Hepatocyte (in vitro differentiated cells): ENCODE results near the gene ROR1. TPM values are rescaled to one million over a fixed set of nuclear protein-coding genes. Genes with fewer than 3 reads are reported as not detected.

ENCODE experiments used
- DNase-seq: peaks from one replicate; pipeline ENCODE4 v3.0.0-alpha.2; 2016; ENCODE audit warnings: low spot score
- H2AFZ ChIP-seq: fragments of 200-600 bp; sonication (generic); 2 replicates; pipeline ENCODE4 v1.6.0; 2016; ENCODE audit warnings: antibody characterized with exemption, mild to moderate bottlenecking
- H3K27ac ChIP-seq: fragments of 200-600 bp; sonication (generic); 2 replicates; pipeline ENCODE4 v1.5.1; 2016; ENCODE audit warnings: mild to moderate bottlenecking
- H3K27me3 ChIP-seq: fragments of 200-600 bp; sonication (generic); 2 replicates; pipeline ENCODE4 v1.6.1; 2016
- H3K36me3 ChIP-seq: fragments of 200-600 bp; sonication (generic); replicated peaks from 2 replicates; pipeline ENCODE4 v1.5.1; 2016; ENCODE audit warnings: low read depth; ENCODE audit not compliant: insufficient read depth
- H3K4me1 ChIP-seq: fragments of 200-600 bp; sonication (generic); 2 replicates; pipeline ENCODE4 v1.5.1; 2016; ENCODE audit warnings: mild to moderate bottlenecking, moderate library complexity; ENCODE audit not compliant: insufficient read depth
- H3K4me2 ChIP-seq: fragments of 200-600 bp; sonication (generic); 2 replicates; pipeline ENCODE4 v1.6.0; 2016
- H3K4me3 ChIP-seq: fragments of 200-600 bp; sonication (generic); 2 replicates; pipeline ENCODE4 v1.5.1; 2016; ENCODE audit warnings: mild to moderate bottlenecking
- H3K79me2 ChIP-seq: fragments of 200-600 bp; sonication (generic); 2 replicates; pipeline ENCODE4 v1.6.0; 2017; ENCODE audit warnings: mild to moderate bottlenecking
- H3K9me2 ChIP-seq: fragments of 200-600 bp; sonication (generic); replicated peaks from 2 replicates; pipeline ENCODE4 v1.6.0; 2017; ENCODE audit warnings: mild to moderate bottlenecking; ENCODE audit not compliant: insufficient read depth
- H3K9me3 ChIP-seq: fragments of 200-600 bp; sonication (generic); 2 replicates; pipeline ENCODE4 v1.5.1; 2016; ENCODE audit warnings: low read depth, mild to moderate bottlenecking
- H4K20me1 ChIP-seq: fragments of 200-600 bp; sonication (generic); 2 replicates; pipeline ENCODE4 v1.6.0; 2016; ENCODE audit warnings: mild to moderate bottlenecking; ENCODE audit not compliant: insufficient read depth, poor library complexity, severe bottlenecking
- EZH2 ChIP-seq: fragments of 200-600 bp; sonication (generic); IDR thresholded peaks from 2 replicates; pipeline ENCODE4 v1.6.1; 2016; ENCODE audit warnings: antibody characterized with exemption, mild to moderate bottlenecking, borderline replicate concordance
- EZH2phosphoT487 ChIP-seq: fragments of 200-600 bp; sonication (generic); IDR thresholded peaks from one replicate; pipeline ENCODE4 v1.6.1; 2018; ENCODE audit warnings: antibody characterized with exemption, mild to moderate bottlenecking, low read depth, moderate library complexity; ENCODE audit not compliant: unreplicated experiment, severe bottlenecking
- WGBS: methylation state at CpG from one replicate; pipeline ENCODE4 v1.1.6; 2016; ENCODE audit warnings: low lambda C conversion rate; ENCODE audit errors: missing lambda C conversion rate; 5-methylcytosine and 5-hydroxymethylcytosine counted together
- polyA plus RNA-seq: library from polyadenylated mRNA; unstranded; fragments of >200 nt; fragmentation: Nextera tagmentation; extraction: Ambion mirVana; gene quantifications from 2 replicates; pipeline ENCODE4 v1.2.1, GENCODE V29; 2016
- total RNA-seq: library from RNA; depleted of rRNA; stranded (reverse); fragments of >200 nt; gene quantifications from 2 replicates; pipeline ENCODE4 v1.2.3, GENCODE V29; 2014
- TF ChIP-seq, protein P1 (sequence below): fragments of 200-600 bp; sonication (generic); IDR thresholded peaks from 2 replicates; pipeline ENCODE4 v1.5.1; 2016; ENCODE audit warnings: antibody characterized with exemption, mild to moderate bottlenecking; ENCODE audit not compliant: poor library complexity

ROR1 gene
- total and polyA plus RNA-seq, 2 experiments from 2014 or later: 16.4 to 27.7 TPM

DNA sequence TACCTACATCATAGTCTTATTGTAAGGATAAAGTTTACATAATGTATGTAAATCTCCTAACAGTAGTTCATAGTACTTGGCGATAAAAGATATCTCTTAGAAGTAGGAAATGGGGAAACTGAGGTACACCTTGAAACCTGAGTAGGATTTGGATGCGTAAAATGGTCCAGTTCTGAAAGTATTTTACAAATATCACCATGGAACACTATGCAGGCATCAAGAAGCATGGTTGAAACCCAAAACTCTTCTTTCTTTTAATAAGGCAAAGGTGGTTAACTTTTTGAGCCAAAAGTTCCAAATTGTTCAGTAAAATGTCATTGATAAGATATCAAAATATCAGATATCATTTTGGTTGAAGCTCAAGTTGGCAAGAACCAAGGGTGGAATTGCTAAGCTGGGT, 46.0 kb downstream of the ROR1 start:
- no peaks in the 10 kb centered on the region for H3K36me3 ChIP-seq
- H2AFZ ChIP-seq: no peak overlapping the region
- no peaks in the 10 kb centered on the region for H3K27me3 ChIP-seq
- no peaks in the 10 kb centered on the region for H3K9me2 ChIP-seq
- H3K9me3 ChIP-seq: no peaks in the 10 kb centered on the region
- WGBS: 98% methylated on average over 2 of the region's 2 CpGs
- H3K27ac ChIP-seq: no peak overlapping the region
- H3K4me2 ChIP-seq: no peak overlapping the region
- H3K4me3 ChIP-seq: no peak overlapping the region
- peaks cover 4% of the 10 kb centered on the region for H4K20me1 ChIP-seq
- peaks cover 86% of the 10 kb centered on the region for H3K79me2 ChIP-seq
- H3K4me1 ChIP-seq: peaks cover 23% of the 10 kb centered on the region
- TF ChIP-seq EZH2phosphoT487: no peak
- TF ChIP-seq EZH2: no peak
- TF ChIP-seq, protein P1, sequence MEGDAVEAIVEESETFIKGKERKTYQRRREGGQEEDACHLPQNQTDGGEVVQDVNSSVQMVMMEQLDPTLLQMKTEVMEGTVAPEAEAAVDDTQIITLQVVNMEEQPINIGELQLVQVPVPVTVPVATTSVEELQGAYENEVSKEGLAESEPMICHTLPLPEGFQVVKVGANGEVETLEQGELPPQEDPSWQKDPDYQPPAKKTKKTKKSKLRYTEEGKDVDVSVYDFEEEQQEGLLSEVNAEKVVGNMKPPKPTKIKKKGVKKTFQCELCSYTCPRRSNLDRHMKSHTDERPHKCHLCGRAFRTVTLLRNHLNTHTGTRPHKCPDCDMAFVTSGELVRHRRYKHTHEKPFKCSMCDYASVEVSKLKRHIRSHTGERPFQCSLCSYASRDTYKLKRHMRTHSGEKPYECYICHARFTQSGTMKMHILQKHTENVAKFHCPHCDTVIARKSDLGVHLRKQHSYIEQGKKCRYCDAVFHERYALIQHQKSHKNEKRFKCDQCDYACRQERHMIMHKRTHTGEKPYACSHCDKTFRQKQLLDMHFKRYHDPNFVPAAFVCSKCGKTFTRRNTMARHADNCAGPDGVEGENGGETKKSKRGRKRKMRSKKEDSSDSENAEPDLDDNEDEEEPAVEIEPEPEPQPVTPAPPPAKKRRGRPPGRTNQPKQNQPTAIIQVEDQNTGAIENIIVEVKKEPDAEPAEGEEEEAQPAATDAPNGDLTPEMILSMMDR: no peak
- DNase-seq: no peak

DNA sequence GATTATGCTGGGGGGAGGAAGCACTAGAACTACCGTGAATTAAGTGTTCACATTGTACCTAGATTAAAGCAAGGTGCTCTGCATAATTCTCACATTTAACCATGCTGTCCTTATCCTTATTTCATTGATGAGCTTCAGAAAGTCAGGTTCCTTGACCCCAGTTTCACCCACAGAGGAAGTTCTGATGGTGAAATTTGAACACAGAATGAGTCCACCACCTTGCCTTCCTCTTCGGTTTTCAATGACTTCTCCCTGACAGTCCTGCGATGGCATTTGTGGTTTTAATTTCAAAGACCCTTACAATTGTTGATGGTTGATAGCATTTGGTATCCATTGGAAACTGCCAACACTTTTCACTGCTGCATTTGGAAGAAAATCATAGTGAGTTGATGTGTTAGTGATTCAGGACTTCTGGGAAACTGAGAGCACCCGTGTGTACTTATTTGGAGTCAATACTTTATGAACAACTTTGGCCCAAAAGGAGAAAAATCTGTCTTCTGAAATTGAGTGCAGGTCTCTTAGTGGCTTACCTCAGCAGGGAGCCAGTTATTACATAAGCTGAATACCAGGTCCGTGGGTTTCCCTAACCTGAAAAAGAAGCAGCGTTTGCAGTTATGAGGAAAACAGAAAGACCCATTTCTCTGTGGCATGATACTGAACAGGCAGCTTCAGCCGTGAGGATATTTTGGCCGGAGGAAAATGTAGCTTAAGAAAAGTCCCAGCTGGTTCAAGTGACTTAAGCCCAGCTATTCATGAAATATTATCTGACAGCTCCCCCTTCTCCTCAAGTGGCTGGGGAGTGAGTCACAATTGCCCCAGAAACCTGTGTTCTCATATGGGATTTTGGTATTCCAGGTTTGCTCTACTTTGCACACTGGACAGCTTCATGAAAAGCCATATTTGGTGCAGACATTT, 47.5 kb downstream of the ROR1 start:
- Histone ChIP-seq H3K4me2 (peak overlapping the region; percentile 51), H3K4me1 (peaks cover 23% of the 10 kb centered on the region), H4K20me1 (peaks cover 4% of the 10 kb centered on the region), H3K9me2 (no peaks in the 10 kb centered on the region), H3K4me3 (no peak overlapping the region), H3K27me3 (no peaks in the 10 kb centered on the region), H3K27ac (no peak overlapping the region), H3K36me3 (no peaks in the 10 kb centered on the region), H3K79me2 (peaks cover 84% of the 10 kb centered on the region), H3K9me3 (no peaks in the 10 kb centered on the region), H2AFZ (no peak overlapping the region)
- WGBS: 73% methylated on average over 8 of the region's 8 CpGs
- DNase-seq: peak; percentile 21
- TF ChIP-seq, protein P1: no peak
- TF ChIP-seq EZH2phosphoT487 (no peak), EZH2 (no peak)

DNA sequence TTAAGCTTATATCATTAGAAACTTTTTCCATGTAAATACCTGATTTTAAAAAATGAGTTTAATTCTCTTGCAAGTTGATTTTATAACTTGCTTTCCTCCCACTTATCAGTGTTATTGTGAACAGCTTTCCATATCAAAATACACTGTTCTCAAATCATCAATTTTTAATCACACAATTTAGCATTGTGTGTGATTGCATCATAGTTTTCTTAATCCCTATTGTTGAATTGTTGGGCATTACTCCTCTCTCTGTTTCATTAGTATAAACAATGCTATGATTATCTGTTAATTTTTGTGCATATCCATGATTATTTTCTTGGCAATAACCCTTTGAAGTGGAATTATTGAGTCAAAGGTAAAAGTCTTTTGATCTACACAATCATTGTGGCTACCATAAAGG, 48.7 kb downstream of the ROR1 start:
- no peak for TF ChIP-seq EZH2
- TF ChIP-seq EZH2phosphoT487: no peak
- TF ChIP-seq, protein P1: no peak
- peaks cover 4% of the 10 kb centered on the region for H4K20me1 ChIP-seq
- H3K27me3 ChIP-seq: no peaks in the 10 kb centered on the region
- no peak overlapping the region for H3K27ac ChIP-seq
- H3K79me2 ChIP-seq: peaks cover 87% of the 10 kb centered on the region
- H3K4me3 ChIP-seq: no peak overlapping the region
- H2AFZ ChIP-seq: no peak overlapping the region
- no peak for DNase-seq
- no peak overlapping the region for H3K4me2 ChIP-seq
- peaks cover 15% of the 10 kb centered on the region for H3K4me1 ChIP-seq
- H3K9me3 ChIP-seq: no peaks in the 10 kb centered on the region
- no peaks in the 10 kb centered on the region for H3K9me2 ChIP-seq
- H3K36me3 ChIP-seq: no peaks in the 10 kb centered on the region
